A549 treated with RU486 at 1 μM for 4 hours (cell line): ENCODE data around the gene COL4A6. TPM values are rescaled to one million over a fixed set of nuclear protein-coding genes. Genes with fewer than 3 reads are reported as not detected.

Experiments
- total RNA-seq: library from RNA; stranded (reverse); fragments of 200-300 nt; extraction: Qiagen RNA extraction; gene quantifications from 5 replicates; pipeline ENCODE4 v1.2.3, GENCODE V29; 2022; ENCODE audit warnings: low read depth

COL4A6 gene
- 11.5 to 15.5 TPM (median 15.0 TPM) in 5 replicates for total RNA-seq

GRCh38 chrX:108438110-108438623, at the start of gene COL4A6:
TSS of gene COL4A6 (minus strand) at chrX:108438422. CDS start at chrX:108438196, 226 bp downstream.

GRCh38 chrX:108439426-108439942, 1.3 kb upstream of the COL4A6 start, which contains the start of gene COL4A5:
TSS of gene COL4A5 (plus strand) at chrX:108439838. CDS start at chrX:108440126, 288 bp downstream.

Other genes starting within 250 kb of the COL4A6 start
- gene COL4A5, start 1.4 kb upstream of the COL4A6 start, total RNA-seq, result 7.0 to 16.0 TPM (median 11.8 TPM) in 5 replicates